H1 (cell line): Measurements from ENCODE around the gene SOX12. TPM values are rescaled to one million over a fixed set of nuclear protein-coding genes. Genes with fewer than 3 reads are reported as not detected.

Experiments used
- CTCF ChIA-PET: fragments of 300-600 bp; sonication (Branson Sonifier 250); formaldehyde crosslinking; loops from one replicate; lab custom pipeline; 2021; ENCODE audit not compliant: partially characterized antibody; lab: Charles Lee
- POLR2A ChIA-PET: fragments of 300-600 bp; sonication (Branson Sonifier 250); formaldehyde crosslinking; loops from one replicate; lab custom pipeline; 2021; ENCODE audit warnings: inconsistent platforms; ENCODE audit not compliant: partially characterized antibody; lab: Charles Lee
- DNase-seq, 2 experiments: peaks; one replicate each; pipeline versions ENCODE4 v3.0.0 to v3.0.0-alpha.2; 2010 to 2022; ENCODE audit warnings: low spot score in 2 of 2, low read depth in 1 of 2, mixed read lengths in 1 of 2
- FAIRE-seq: peaks from 2 replicates; lab custom pipeline; 2011; peaks lifted over from hg19 to GRCh38; lab: Jason Lieb, UNC
- H2AFZ ChIP-seq: 2 replicates; pipeline ENCODE4 v1.8.1; 2012; ENCODE audit warnings: low read length, inconsistent platforms
- H2AK5ac ChIP-seq: 2 replicates; pipeline ENCODE4 v1.6.1; 2013; ENCODE audit warnings: low read depth, low read length
- H2BK120ac ChIP-seq: replicated peaks from 2 replicates; pipeline ENCODE3; 2013; ENCODE audit warnings: low read depth, low read length, inconsistent platforms
- H2BK12ac ChIP-seq: 2 replicates; pipeline ENCODE4 v1.6.1; 2013; ENCODE audit warnings: low read depth, low read length
- H2BK15ac ChIP-seq: 2 replicates; pipeline ENCODE4 v1.6.1; 2013; ENCODE audit warnings: low read length
- H2BK20ac ChIP-seq: 2 replicates; pipeline ENCODE4 v1.6.1; 2013; ENCODE audit warnings: low read length
- H2BK5ac ChIP-seq: 2 replicates; pipeline ENCODE4 v1.6.1; 2013; ENCODE audit warnings: low read depth, low read length
- H3K14ac ChIP-seq: 2 replicates; pipeline ENCODE4 v1.6.1; 2013; ENCODE audit warnings: inconsistent platforms; ENCODE audit not compliant: insufficient read length
- H3K18ac ChIP-seq: 2 replicates; pipeline ENCODE4 v1.6.1; 2013; ENCODE audit warnings: low read length; ENCODE audit errors: extremely low read depth
- H3K23ac ChIP-seq: 2 replicates; pipeline ENCODE4 v1.6.1; 2013; ENCODE audit warnings: inconsistent platforms; ENCODE audit not compliant: insufficient read length
- H3K23me2 ChIP-seq: 2 replicates; pipeline ENCODE4 v1.6.1; 2013; ENCODE audit warnings: low read depth, low read length
- H3K27ac ChIP-seq: 2 replicates; pipeline ENCODE4 v1.6.1; 2011; ENCODE audit warnings: low read depth, low read length, inconsistent platforms
- H3K27me3 ChIP-seq, 4 experiments: replicated peaks in 1 of 4; 1 replicate in 1 of 4; 2 replicates in 3 of 4; pipeline versions ENCODE4 v1.6.1 to v1.8.1; 2011 to 2013; ENCODE audit warnings: low read length in 3 of 4, mild to moderate bottlenecking in 3 of 4, inconsistent platforms in 2 of 4, mixed read lengths in 2 of 4, moderate library complexity in 1 of 4; ENCODE audit not compliant: control insufficient read depth in 3 of 4, insufficient read depth in 3 of 4; ENCODE audit errors: extremely low read depth in 1 of 4
- H3K36me3 ChIP-seq, 4 experiments: 2 replicates each; pipeline versions ENCODE4 v1.6.1 to v1.8.1; 2011 to 2013; ENCODE audit warnings: mild to moderate bottlenecking in 4 of 4, low read length in 3 of 4, moderate library complexity in 2 of 4, control low read depth in 1 of 4, inconsistent platforms in 1 of 4; ENCODE audit not compliant: insufficient read depth in 4 of 4, control insufficient read depth in 2 of 4
- H3K4ac ChIP-seq: replicated peaks from 2 replicates; pipeline ENCODE3; 2013; ENCODE audit warnings: low read length, low read depth, mixed read lengths, inconsistent platforms; ENCODE audit not compliant: insufficient read length
- H3K4me1 ChIP-seq, 4 experiments: replicated peaks in 1 of 4; 1 replicate in 1 of 4; 2 replicates in 3 of 4; pipeline versions ENCODE4 v1.6.1 to v1.8.1; 2011 to 2013; ENCODE audit warnings: low read length in 3 of 4, inconsistent platforms in 2 of 4, mixed read lengths in 1 of 4; ENCODE audit not compliant: insufficient read depth in 4 of 4, control insufficient read depth in 3 of 4
- H3K4me2 ChIP-seq, 2 experiments: 2 replicates each; pipeline versions ENCODE4 v1.6.1 to v1.8.1; 2011 to 2013; ENCODE audit warnings: low read depth in 2 of 2, low read length in 2 of 2, control low read depth in 1 of 2, inconsistent platforms in 1 of 2, mild to moderate bottlenecking in 1 of 2; ENCODE audit not compliant: insufficient read depth in 1 of 2
- H3K4me3 ChIP-seq, 4 experiments: fragments of 200-600, 300-600 bp in 1 of 4; sonication (generic), shearing (Covaris generic), sonication (Bioruptor Twin) in 1 of 4; 2 replicates each; pipeline versions ENCODE4 v1.5.1 to v1.8.1; 2011 to 2016; ENCODE audit warnings: low read length in 4 of 4, low read depth in 3 of 4, control low read depth in 2 of 4, inconsistent platforms in 2 of 4, mild to moderate bottlenecking in 2 of 4, mixed read lengths in 1 of 4, moderate library complexity in 1 of 4; ENCODE audit not compliant: insufficient read depth in 2 of 4; ENCODE audit errors: extremely low read depth in 1 of 4
- H3K56ac ChIP-seq: replicated peaks from 2 replicates; pipeline ENCODE3; 2013; ENCODE audit warnings: low read depth, mild to moderate bottlenecking, mixed read lengths, low read length, inconsistent platforms; ENCODE audit not compliant: insufficient read length
- H3K79me1 ChIP-seq: 2 replicates; pipeline ENCODE4 v1.6.1; 2013; ENCODE audit warnings: low read depth, low read length, control low read depth
- H3K79me2 ChIP-seq, 2 experiments: 2 replicates each; pipeline versions ENCODE4 v1.6.1 to v1.8.1; 2012 to 2013; ENCODE audit warnings: low read length in 2 of 2, mild to moderate bottlenecking in 2 of 2, inconsistent platforms in 1 of 2; ENCODE audit not compliant: insufficient read depth in 2 of 2, control insufficient read depth in 1 of 2
- H3K9ac ChIP-seq, 4 experiments: replicated peaks in 1 of 4; 1 replicate in 1 of 4; 2 replicates in 3 of 4; pipeline versions ENCODE4 v1.6.1 to v1.8.1; 2011 to 2013; ENCODE audit warnings: low read depth in 3 of 4, low read length in 3 of 4, control low read depth in 2 of 4, mild to moderate bottlenecking in 2 of 4, moderate library complexity in 2 of 4, inconsistent platforms in 1 of 4; ENCODE audit errors: extremely low read depth in 1 of 4
- H3K9me3 ChIP-seq, 2 experiments: 2 replicates each; pipeline versions ENCODE4 v1.6.1 to v1.8.1; 2012 to 2013; ENCODE audit warnings: mild to moderate bottlenecking in 2 of 2, moderate library complexity in 2 of 2, control low read depth in 1 of 2, inconsistent platforms in 1 of 2, low read depth in 1 of 2, low read length in 1 of 2, mixed read lengths in 1 of 2; ENCODE audit not compliant: insufficient read depth in 2 of 2
- H4K20me1 ChIP-seq, 2 experiments: replicated peaks in 1 of 2; 2 replicates each; pipeline versions ENCODE3 to v1.8.1; 2011 to 2013; ENCODE audit warnings: inconsistent platforms in 2 of 2, low read length in 2 of 2, mild to moderate bottlenecking in 1 of 2; ENCODE audit not compliant: insufficient read depth in 2 of 2, control insufficient read depth in 1 of 2
- H4K5ac ChIP-seq: 2 replicates; pipeline ENCODE4 v1.6.1; 2013; ENCODE audit warnings: low read length, low read depth, mixed read lengths, inconsistent platforms; ENCODE audit not compliant: insufficient read length
- H4K8ac ChIP-seq: 2 replicates; pipeline ENCODE4 v1.8.0; 2013; ENCODE audit warnings: mild to moderate bottlenecking, moderate library complexity, low read length, inconsistent platforms; ENCODE audit not compliant: insufficient read depth; ENCODE audit errors: extremely low read depth
- H4K91ac ChIP-seq: replicated peaks from 2 replicates; pipeline ENCODE3; 2013; ENCODE audit warnings: low read length, mixed read lengths, inconsistent platforms; ENCODE audit not compliant: insufficient read length
- KDM5A ChIP-seq: fragments of 200-600 bp; IDR thresholded peaks from 2 replicates; pipeline ENCODE4 v1.7.1; 2012; ENCODE audit warnings: mild to moderate bottlenecking, low read length, inconsistent platforms, mixed read lengths
- NANOG ChIP-seq: IDR thresholded peaks from 2 replicates; pipeline ENCODE4 v1.6.1; 2011; ENCODE audit warnings: low read length, low read depth, mild to moderate bottlenecking, inconsistent platforms; ENCODE audit not compliant: insufficient read depth, poor library complexity, severe bottlenecking
- POU5F1 ChIP-seq: IDR thresholded peaks from 2 replicates; pipeline ENCODE4 v1.6.1; 2011; ENCODE audit warnings: low read depth, mild to moderate bottlenecking, low read length, moderate library complexity
- SIRT6 ChIP-seq: IDR thresholded peaks from one replicate; pipeline ENCODE4 v1.7.1; 2012; ENCODE audit warnings: low read length, inconsistent platforms
- TBP ChIP-seq: IDR thresholded peaks from 2 replicates; pipeline ENCODE4 v1.6.1; 2011; ENCODE audit warnings: low read depth, low read length, improper control_type of control experiment
- WGBS, 2 experiments: shearing (Covaris generic) in 1 of 2; methylation state at CpG; one replicate each; pipeline versions ENCODE4 v1.1.6 to v1.1.7; 2013 to 2015; ENCODE audit warnings: low lambda C conversion rate in 2 of 2, mixed read lengths in 2 of 2, inconsistent platforms in 1 of 2, low coverage in 1 of 2, missing lambda C conversion rate in 1 of 2; ENCODE audit not compliant: insufficient replicate concordance in 2 of 2, insufficient coverage in 1 of 2, insufficient read length in 1 of 2; ENCODE audit errors: extremely low coverage in 1 of 2, missing lambda C conversion rate in 1 of 2; 5-methylcytosine and 5-hydroxymethylcytosine counted together
- polyA plus RNA-seq, 7 experiments: library from polyadenylated mRNA; depleted of rRNA in 3 of 7; stranded (reverse) in 5 of 7; unstranded in 2 of 7; fragments of >200 nt in 5 of 7; fragments of 200-250 nt in 2 of 7; gene quantifications; 1 replicate in 5 of 7; 2 replicates in 1 of 7; 4 replicates in 1 of 7; pipeline versions ENCODE4 v1.2.1 to v1.2.3, GENCODE V29; 2011 to 2013; ENCODE audit warnings: missing spikeins in 2 of 7, mixed read lengths in 2 of 7
- total RNA-seq: library from RNA; stranded (reverse); fragmentation: NEBNext Ultra II Directional; extraction: Animal tissue kit (Norgen Biotek cat#: 25700); gene quantifications from 2 replicates; pipeline ENCODE4 v1.2.1, GENCODE V29; 2021
- TF ChIP-seq, protein P1 (sequence below): IDR thresholded peaks from 2 replicates; pipeline ENCODE4 v1.6.1; 2012; ENCODE audit warnings: low read length, inconsistent platforms

SOX12 gene
- total and polyA plus RNA-seq, 2 of the 8 experiments (the other 6 are each of a cell fraction or from before 2014, with no cell fraction given) = 6.4 to 63.0 TPM

DNA sequence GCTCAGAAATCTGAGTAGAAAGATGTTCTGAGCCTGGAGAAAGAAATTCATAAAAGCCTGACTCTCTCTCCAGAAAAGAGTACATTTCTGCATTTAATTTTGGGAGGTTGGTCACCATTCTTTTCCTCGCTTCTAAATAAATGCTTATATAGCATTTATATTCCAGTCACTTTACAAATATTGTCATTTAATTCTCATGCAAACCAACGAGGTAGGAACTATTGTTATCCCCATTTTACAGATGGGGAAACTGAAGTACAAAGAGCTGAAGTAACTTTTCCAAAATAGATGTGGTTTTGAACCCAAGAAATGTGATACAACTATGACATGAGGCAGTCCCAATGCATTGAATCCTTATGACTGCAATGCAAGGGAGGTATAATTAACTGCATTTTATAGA, 50.7 kb downstream of the SOX12 start:
- no peak overlapping the region for H2BK5ac ChIP-seq
- H2AK5ac ChIP-seq = no peak overlapping the region
- 36% methylated on average over 2 of the region's 2 CpGs; no CpG with 5 or more reads in 1 of the 2 experiments for WGBS, 2 experiments
- H4K5ac ChIP-seq = no peak overlapping the region
- no peak overlapping the region for H3K4me2 ChIP-seq
- CTCF ChIA-PET = interaction anchor here (1.1 kb wide), 1 partner anchor 21 kb away, joined by 3 read pairs; no protein-coding TSS in a partner anchor
- no peak overlapping the region for H3K27ac ChIP-seq
- POLR2A ChIA-PET = interaction anchor here (1.9 to 7.4 kb wide), 2 partner anchors 12 to 14 kb away, joined by 4 to 49 read pairs; no protein-coding TSS in a partner anchor
- H3K9ac ChIP-seq = no peak overlapping the region
- H2BK120ac ChIP-seq = no peak overlapping the region
- H4K8ac ChIP-seq = no peak overlapping the region
- H3K27me3 ChIP-seq = peaks cover 0 to under 1% (median under 1%) of the 10 kb centered on the region in 4 experiments; a peak in 2 of 7 replicates
- FAIRE-seq (no peak), DNase-seq (no peak)
- no peaks in the 10 kb centered on the region for H4K20me1 ChIP-seq
- H3K23me2 ChIP-seq = peaks cover under 1% of the 10 kb centered on the region; the same call in 1 of the 2 replicates
- no peak overlapping the region for H3K14ac ChIP-seq
- H3K4ac ChIP-seq = no peak overlapping the region
- no peaks in the 10 kb centered on the region for H3K9me3 ChIP-seq
- H3K23ac ChIP-seq = no peak overlapping the region
- no peak overlapping the region for H2BK20ac ChIP-seq
- H3K56ac ChIP-seq = no peak overlapping the region
- H2AFZ ChIP-seq = no peak overlapping the region
- no peak overlapping the region for H2BK15ac ChIP-seq
- no peak overlapping the region for H3K4me3 ChIP-seq
- H3K4me1 ChIP-seq = peaks cover 0 to 5% (median 0%) of the 10 kb centered on the region in 4 experiments; a peak in 3 of 7 replicates
- no peaks in the 10 kb centered on the region for H3K79me1 ChIP-seq
- TF ChIP-seq TBP (no peak), KDM5A (no peak), NANOG (no peak), POU5F1 (no peak), SIRT6 (no peak)
- TF ChIP-seq, protein P1, sequence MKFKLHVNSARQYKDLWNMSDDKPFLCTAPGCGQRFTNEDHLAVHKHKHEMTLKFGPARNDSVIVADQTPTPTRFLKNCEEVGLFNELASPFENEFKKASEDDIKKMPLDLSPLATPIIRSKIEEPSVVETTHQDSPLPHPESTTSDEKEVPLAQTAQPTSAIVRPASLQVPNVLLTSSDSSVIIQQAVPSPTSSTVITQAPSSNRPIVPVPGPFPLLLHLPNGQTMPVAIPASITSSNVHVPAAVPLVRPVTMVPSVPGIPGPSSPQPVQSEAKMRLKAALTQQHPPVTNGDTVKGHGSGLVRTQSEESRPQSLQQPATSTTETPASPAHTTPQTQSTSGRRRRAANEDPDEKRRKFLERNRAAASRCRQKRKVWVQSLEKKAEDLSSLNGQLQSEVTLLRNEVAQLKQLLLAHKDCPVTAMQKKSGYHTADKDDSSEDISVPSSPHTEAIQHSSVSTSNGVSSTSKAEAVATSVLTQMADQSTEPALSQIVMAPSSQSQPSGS = no peak
- TF ChIP-seq, all 59 proteins: peak for 0
- Histone ChIP-seq H3K18ac (no peak overlapping the region), H3K79me2 (no peaks in the 10 kb centered on the region), H4K91ac (no peak overlapping the region), H3K36me3 (no peaks in the 10 kb centered on the region), H2BK12ac (no peak overlapping the region)
